Upper lobe of right lung (tissue), 1 donor: ENCODE data around the gene DCUN1D3. TPM values are rescaled to one million over a fixed set of nuclear protein-coding genes. Genes with fewer than 3 reads are reported as not detected.

Experiments
- ATAC-seq: fragments of 200-7000 bp; cut with Tn5 transposase; one replicate; pipeline ENCODE4 v1.9.1; 2020; ENCODE audit warnings: mild to moderate bottlenecking, moderate library complexity
- DNase-seq: peaks from one replicate; pipeline ENCODE4 v3.0.0-alpha.2; 2020
- H3K27ac ChIP-seq: fragments of 200-600 bp; one replicate; pipeline ENCODE4 v1.8.0; 2022
- H3K27me3 ChIP-seq: fragments of 200-600 bp; one replicate; pipeline ENCODE4 v1.8.0; 2022; ENCODE audit warnings: mild to moderate bottlenecking
- H3K36me3 ChIP-seq: fragments of 200-600 bp; one replicate; pipeline ENCODE4 v1.8.0; 2022
- H3K4me1 ChIP-seq: fragments of 200-600 bp; one replicate; pipeline ENCODE4 v1.8.0; 2022
- H3K4me3 ChIP-seq: fragments of 200-600 bp; one replicate; pipeline ENCODE4 v1.8.0; 2022; ENCODE audit warnings: mild to moderate bottlenecking
- H3K9me3 ChIP-seq: fragments of 200-600 bp; one replicate; pipeline ENCODE4 v1.8.0; 2022
- CTCF ChIP-seq: fragments of 200-600 bp; IDR thresholded peaks from one replicate; pipeline ENCODE4 v1.8.0; 2022; ENCODE audit warnings: antibody characterized with exemption
- intact Hi-C: fragments of 100-400 bp; cut with DNase I; formaldehyde crosslinking; loops from one replicate; pipeline ENCODE4 v1.11.0; 2022
- total RNA-seq: library from RNA; stranded (reverse); fragmentation: NEBNext Ultra II Directional; extraction: Animal tissue kit (Norgen Biotek cat#: 25700); gene quantifications from one replicate; pipeline ENCODE4 v1.2.1, GENCODE V29; 2021
- donor health status: DM: no; HTN: yes; CAD: no; lungs with severe emphysema.

Gene DCUN1D3
- total RNA-seq, 1 donor from 2014 or later, result 28.7 TPM

- H3K4me3 ChIP-seq, result no peak overlapping the region
- intact Hi-C loops, result no loop called here
Observed at GRCh38 chr16:20906341-20907255, 6.4 kb upstream of the DCUN1D3 start.

GRCh38 chr16:20905576-20905975 lies 5.4 kb upstream of the DCUN1D3 start:
- TF ChIP-seq CTCF, result no peak
- no peak for ATAC-seq
- DNase-seq, result no peak
- no peaks in the 10 kb centered on the region for H3K9me3 ChIP-seq
- H3K27ac ChIP-seq, result peak overlapping the region; percentile 56
- H3K4me1 ChIP-seq, result peaks cover 72% of the 10 kb centered on the region
- intact Hi-C loops, result no loop called here
- no peaks in the 10 kb centered on the region for H3K27me3 ChIP-seq
- H3K36me3 ChIP-seq, result no peaks in the 10 kb centered on the region
- no peak overlapping the region for H3K4me3 ChIP-seq

More at GRCh38 chr16:20906341-20907255, 6.4 kb upstream of the DCUN1D3 start:
- H3K27ac ChIP-seq, result peak overlapping the region; percentile 56
- peak; percentile 8 for ATAC-seq
- no peak for TF ChIP-seq CTCF
- H3K36me3 ChIP-seq, result no peaks in the 10 kb centered on the region
- peaks cover 79% of the 10 kb centered on the region for H3K4me1 ChIP-seq
- no peaks in the 10 kb centered on the region for H3K27me3 ChIP-seq
- no peaks in the 10 kb centered on the region for H3K9me3 ChIP-seq
- no peak for DNase-seq

- no peak for TF ChIP-seq CTCF
- ATAC-seq, result peak; percentile 2
- no peak for DNase-seq
- intact Hi-C loops, result no loop called here
- H3K4me1 ChIP-seq, result peaks cover 65% of the 10 kb centered on the region
- no peaks in the 10 kb centered on the region for H3K27me3 ChIP-seq
- no peak overlapping the region for H3K4me3 ChIP-seq
- peak overlapping the region; percentile 98 for H3K27ac ChIP-seq
- no peaks in the 10 kb centered on the region for H3K36me3 ChIP-seq
- H3K9me3 ChIP-seq, result no peaks in the 10 kb centered on the region
Observed at GRCh38 chr16:20904507-20905081, 4.4 kb upstream of the DCUN1D3 start.

GRCh38 chr16:20903899-20904506 lies 3.8 kb upstream of the DCUN1D3 start:
- H3K9me3 ChIP-seq, result no peaks in the 10 kb centered on the region
- H3K27me3 ChIP-seq, result no peaks in the 10 kb centered on the region
- H3K4me1 ChIP-seq, result peaks cover 65% of the 10 kb centered on the region
- H3K4me3 ChIP-seq, result no peak overlapping the region
- H3K27ac ChIP-seq, result peak overlapping the region; percentile 98
- no peak for ATAC-seq
- no peaks in the 10 kb centered on the region for H3K36me3 ChIP-seq
- TF ChIP-seq CTCF, result no peak
- DNase-seq, result no peak
- intact Hi-C loops, result no loop called here

GRCh38 chr16:20903116-20903898 lies 3.1 kb upstream of the DCUN1D3 start:
- H3K27me3 ChIP-seq, result no peaks in the 10 kb centered on the region
- H3K27ac ChIP-seq, result peak overlapping the region; percentile 98
- peaks cover 68% of the 10 kb centered on the region for H3K4me1 ChIP-seq
- TF ChIP-seq CTCF, result no peak
- DNase-seq, result no peak
- H3K36me3 ChIP-seq, result no peaks in the 10 kb centered on the region
- ATAC-seq, result no peak
- intact Hi-C loops, result no loop called here
- no peak overlapping the region for H3K4me3 ChIP-seq
- H3K9me3 ChIP-seq, result no peaks in the 10 kb centered on the region
